M059J (cell line): ENCODE measurements around the gene KHK. TPM values are rescaled to one million over a fixed set of nuclear protein-coding genes. Genes with fewer than 3 reads are reported as not detected.

Experiments used
- DNase-seq: peaks from one replicate; pipeline ENCODE4 v3.0.0-alpha.2; 2012; ENCODE audit warnings: low read depth
- total RNA-seq: library from RNA; depleted of rRNA; stranded (reverse); fragments of >200 nt; shearing (Covaris generic); gene quantifications from 2 replicates; pipeline ENCODE4 v1.2.3, GENCODE V29; 2014

The KHK gene
- total RNA-seq, 1 experiment from 2014 or later: 0.37 TPM

DNA sequence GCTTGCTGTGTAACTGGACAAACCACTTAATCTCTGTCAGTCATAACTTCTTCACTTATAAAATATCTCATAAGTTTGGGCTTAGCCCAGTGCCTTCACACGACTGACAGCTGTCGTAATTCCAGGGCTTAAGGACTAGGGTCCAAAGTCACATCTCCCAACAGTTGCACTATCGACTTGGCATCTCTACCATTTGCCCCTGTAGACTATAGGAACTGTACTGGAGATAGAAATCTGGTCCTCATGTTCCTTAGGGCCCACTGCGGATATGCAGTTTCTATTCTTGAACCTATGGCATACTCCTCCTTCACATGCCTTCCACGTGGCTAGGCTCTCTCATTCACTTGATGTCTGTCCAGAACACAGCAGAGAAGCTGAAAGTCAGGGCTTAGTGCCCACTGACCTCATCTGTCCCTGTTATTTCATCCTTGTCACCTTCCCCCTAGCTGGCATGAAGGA is 39.7 kb downstream of the KHK start:
- DNase-seq: no peak

GRCh38 chr2:27127883-27128667 is 41.5 kb downstream of the KHK start:
- no peak for DNase-seq

- DNase-seq: no peak
These were observed 42.3 kb downstream of the KHK start for GRCh38 chr2:27128668-27129571.

DNA sequence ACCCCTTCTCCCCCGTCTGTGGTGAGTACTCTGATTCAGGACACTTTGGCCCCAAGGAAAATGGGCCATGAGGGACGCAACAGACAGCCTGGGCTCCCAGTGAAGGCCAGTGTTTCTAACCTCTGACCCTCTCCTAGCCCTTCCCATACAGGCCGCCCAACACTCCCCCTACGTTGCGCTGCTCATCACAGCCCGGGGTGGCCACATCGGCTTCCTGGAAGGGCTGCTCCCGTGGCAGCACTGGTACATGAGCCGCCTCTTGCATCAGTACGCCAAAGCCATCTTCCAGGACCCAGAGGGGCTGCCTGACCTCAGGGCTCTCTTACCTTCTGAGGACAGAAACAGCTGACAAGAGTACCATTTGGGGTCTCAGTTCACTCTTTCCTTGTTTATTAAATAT is 43.8 kb downstream of the KHK start:
- no peak for DNase-seq

GRCh38 chr2:27131429-27131828 is 44.9 kb downstream of the KHK start:
- DNase-seq: no peak

GRCh38 chr2:27133195-27133875 is 46.8 kb downstream of the KHK start:
- no peak for DNase-seq

- peak; percentile 91 for DNase-seq
These were observed 47.6 kb downstream of the KHK start, which contains the start of gene PREB for GRCh38 chr2:27133905-27134780. PREB (minus strand) TSS chr2:27134636; CDS start chr2:27134421, 215 bp downstream.

GRCh38 chr2:27134781-27135477 is 48.4 kb downstream of the KHK start:
- no peak for DNase-seq

DNA sequence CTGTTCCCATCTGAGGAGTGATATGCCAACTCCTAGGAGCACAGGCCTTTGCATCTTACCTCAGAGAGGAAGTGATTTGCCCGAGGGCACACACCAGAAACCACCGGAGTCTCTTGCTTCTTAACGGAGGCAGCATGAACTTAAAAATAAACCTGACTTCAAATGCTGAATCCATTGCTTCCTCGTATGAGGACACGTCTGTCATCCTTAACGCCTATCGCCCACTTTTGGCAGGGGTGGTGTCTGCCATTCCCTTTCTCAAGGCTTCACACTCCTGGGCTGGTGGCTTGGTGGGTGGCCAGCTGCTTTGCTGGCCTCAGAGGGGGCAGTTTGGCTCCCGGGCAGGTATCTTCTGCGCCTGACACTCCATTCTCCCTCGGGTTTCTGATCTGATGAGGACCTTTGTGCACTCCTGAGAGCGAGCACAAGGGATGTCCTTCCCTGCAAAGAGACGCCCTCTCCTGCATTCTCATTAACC is 48.9 kb downstream of the KHK start:
- peak; percentile 10 for DNase-seq

GRCh38 chr2:27136751-27137150 is 50.2 kb downstream of the KHK start:
- DNase-seq: no peak

GRCh38 chr2:27137322-27137935 is 50.9 kb downstream of the KHK start:
- DNase-seq: no peak

GRCh38 chr2:27138111-27138510 is 51.5 kb downstream of the KHK start:
- no peak for DNase-seq

DNA sequence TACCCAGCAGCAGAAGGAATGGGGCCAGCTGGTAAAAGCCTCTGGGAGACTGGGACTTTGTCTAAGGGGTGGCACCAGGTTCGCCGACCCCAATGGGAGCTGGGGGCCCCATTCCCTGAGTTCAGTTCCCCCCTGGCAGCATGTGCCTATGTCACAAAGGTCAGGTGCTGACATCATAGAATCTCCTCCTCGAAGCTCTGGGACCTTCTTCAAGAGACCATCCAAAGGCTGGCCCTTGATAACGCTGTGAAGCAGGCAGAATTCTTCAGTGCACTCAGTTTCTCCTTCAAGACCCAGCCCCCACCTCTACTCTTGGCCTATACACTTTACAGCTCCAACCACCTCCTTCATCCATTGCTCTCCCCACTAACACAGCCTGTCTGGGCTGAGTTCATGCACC is 52.7 kb downstream of the KHK start, which contains the start of gene PRR30:
PRR30 (minus strand) TSS at position 101 of the 400 bp plus-strand sequence. CDS start 1,081 bp downstream, outside the sequence.
- DNase-seq: no peak

GRCh38 chr2:27143285-27143684 is 56.7 kb downstream of the KHK start:
- DNase-seq: no peak

DNA sequence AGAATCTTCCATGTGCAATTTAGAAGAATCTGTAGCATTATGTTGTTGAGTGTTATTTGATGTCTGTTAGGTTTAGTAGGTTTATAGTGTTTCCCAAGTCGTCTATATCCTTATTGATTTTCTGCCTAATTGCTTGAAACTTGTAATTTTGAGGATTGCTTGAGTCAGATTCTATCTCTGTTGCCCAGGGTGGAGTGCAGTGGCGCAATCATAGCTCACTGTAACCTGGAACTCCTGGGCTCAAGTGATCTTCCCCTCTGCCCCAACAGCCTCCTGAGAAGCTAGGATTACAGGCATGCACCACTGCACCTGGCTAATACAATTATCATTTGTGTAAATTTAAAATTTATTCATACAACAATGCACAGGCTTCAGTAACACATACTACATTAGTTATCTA is 59.1 kb downstream of the KHK start:
- no peak for DNase-seq

- no peak for DNase-seq
These were observed 61.4 kb downstream of the KHK start for GRCh38 chr2:27147935-27148334.

DNA sequence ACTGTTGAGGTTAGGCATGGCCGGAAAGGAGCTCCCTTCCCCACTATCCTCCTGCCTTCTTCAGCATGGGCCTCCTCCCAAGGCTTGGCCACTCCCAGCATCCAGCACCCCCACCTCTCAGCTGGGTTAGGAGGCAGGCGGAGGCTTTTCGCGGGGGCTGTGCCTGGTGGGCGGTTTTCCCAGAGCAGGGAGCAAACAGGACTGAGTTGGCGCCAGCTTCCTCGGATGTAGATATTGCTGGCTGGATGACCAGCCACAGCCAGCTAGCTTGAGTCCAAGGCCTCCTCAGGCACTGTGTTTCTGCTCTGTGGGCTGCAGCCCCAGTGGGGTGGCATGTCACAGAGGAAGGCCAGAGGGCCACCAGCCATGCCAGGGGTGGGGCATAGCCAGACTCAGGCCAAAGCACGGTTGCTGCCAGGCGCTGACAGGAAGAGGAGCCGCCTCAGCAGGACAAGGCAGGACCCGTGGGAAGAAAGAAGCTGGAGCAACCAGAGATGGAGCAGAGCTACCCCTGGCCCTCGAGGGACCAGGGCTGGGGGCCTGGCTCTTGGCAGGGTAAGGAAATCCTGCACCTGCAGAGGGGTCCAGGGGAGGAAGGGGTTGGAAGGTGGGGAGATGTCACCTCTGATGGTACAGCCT is 62.3 kb downstream of the KHK start, which contains the start of gene TCF23:
TCF23 (plus strand) TSS at position 204 of the 639 bp plus-strand sequence; CDS start at position 334, 130 bp downstream.
- DNase-seq: no peak

GRCh38 chr2:27149570-27150405 is 63.2 kb downstream of the KHK start:
- DNase-seq: no peak
